H1 (cell line): Measurements from ENCODE around the gene CD40LG. TPM values are rescaled to one million over a fixed set of nuclear protein-coding genes. Genes with fewer than 3 reads are reported as not detected.

ENCODE experiments used
- CTCF ChIA-PET: fragments of 300-600 bp; sonication (Branson Sonifier 250); formaldehyde crosslinking; loops from one replicate; lab custom pipeline; 2021; ENCODE audit not compliant: partially characterized antibody; lab: Charles Lee
- POLR2A ChIA-PET: fragments of 300-600 bp; sonication (Branson Sonifier 250); formaldehyde crosslinking; loops from one replicate; lab custom pipeline; 2021; ENCODE audit warnings: inconsistent platforms; ENCODE audit not compliant: partially characterized antibody; lab: Charles Lee
- DNase-seq, 2 experiments: peaks; one replicate each; pipeline versions ENCODE4 v3.0.0 to v3.0.0-alpha.2; 2010 to 2022; ENCODE audit warnings: low spot score in 2 of 2, low read depth in 1 of 2, mixed read lengths in 1 of 2
- FAIRE-seq: peaks from 2 replicates; lab custom pipeline; 2011; peaks lifted over from hg19 to GRCh38; lab: Jason Lieb, UNC
- H2AFZ ChIP-seq: 2 replicates; pipeline ENCODE4 v1.8.1; 2012; ENCODE audit warnings: low read length, inconsistent platforms
- H2AK5ac ChIP-seq: 2 replicates; pipeline ENCODE4 v1.6.1; 2013; ENCODE audit warnings: low read depth, low read length
- H2BK120ac ChIP-seq: replicated peaks from 2 replicates; pipeline ENCODE3; 2013; ENCODE audit warnings: low read depth, low read length, inconsistent platforms
- H2BK12ac ChIP-seq: 2 replicates; pipeline ENCODE4 v1.6.1; 2013; ENCODE audit warnings: low read depth, low read length
- H2BK15ac ChIP-seq: 2 replicates; pipeline ENCODE4 v1.6.1; 2013; ENCODE audit warnings: low read length
- H2BK20ac ChIP-seq: 2 replicates; pipeline ENCODE4 v1.6.1; 2013; ENCODE audit warnings: low read length
- H2BK5ac ChIP-seq: 2 replicates; pipeline ENCODE4 v1.6.1; 2013; ENCODE audit warnings: low read depth, low read length
- H3K14ac ChIP-seq: 2 replicates; pipeline ENCODE4 v1.6.1; 2013; ENCODE audit warnings: inconsistent platforms; ENCODE audit not compliant: insufficient read length
- H3K18ac ChIP-seq: 2 replicates; pipeline ENCODE4 v1.6.1; 2013; ENCODE audit warnings: low read length; ENCODE audit errors: extremely low read depth
- H3K23ac ChIP-seq: 2 replicates; pipeline ENCODE4 v1.6.1; 2013; ENCODE audit warnings: inconsistent platforms; ENCODE audit not compliant: insufficient read length
- H3K23me2 ChIP-seq: 2 replicates; pipeline ENCODE4 v1.6.1; 2013; ENCODE audit warnings: low read depth, low read length
- H3K27ac ChIP-seq: 2 replicates; pipeline ENCODE4 v1.6.1; 2011; ENCODE audit warnings: low read depth, low read length, inconsistent platforms
- H3K27me3 ChIP-seq, 4 experiments: replicated peaks in 1 of 4; 1 replicate in 1 of 4; 2 replicates in 3 of 4; pipeline versions ENCODE4 v1.6.1 to v1.8.1; 2011 to 2013; ENCODE audit warnings: low read length in 3 of 4, mild to moderate bottlenecking in 3 of 4, inconsistent platforms in 2 of 4, mixed read lengths in 2 of 4, moderate library complexity in 1 of 4; ENCODE audit not compliant: control insufficient read depth in 3 of 4, insufficient read depth in 3 of 4; ENCODE audit errors: extremely low read depth in 1 of 4
- H3K36me3 ChIP-seq, 4 experiments: 2 replicates each; pipeline versions ENCODE4 v1.6.1 to v1.8.1; 2011 to 2013; ENCODE audit warnings: mild to moderate bottlenecking in 4 of 4, low read length in 3 of 4, moderate library complexity in 2 of 4, control low read depth in 1 of 4, inconsistent platforms in 1 of 4; ENCODE audit not compliant: insufficient read depth in 4 of 4, control insufficient read depth in 2 of 4
- H3K4ac ChIP-seq: replicated peaks from 2 replicates; pipeline ENCODE3; 2013; ENCODE audit warnings: low read length, low read depth, mixed read lengths, inconsistent platforms; ENCODE audit not compliant: insufficient read length
- H3K4me1 ChIP-seq, 4 experiments: replicated peaks in 1 of 4; 1 replicate in 1 of 4; 2 replicates in 3 of 4; pipeline versions ENCODE4 v1.6.1 to v1.8.1; 2011 to 2013; ENCODE audit warnings: low read length in 3 of 4, inconsistent platforms in 2 of 4, mixed read lengths in 1 of 4; ENCODE audit not compliant: insufficient read depth in 4 of 4, control insufficient read depth in 3 of 4
- H3K4me2 ChIP-seq, 2 experiments: 2 replicates each; pipeline versions ENCODE4 v1.6.1 to v1.8.1; 2011 to 2013; ENCODE audit warnings: low read depth in 2 of 2, low read length in 2 of 2, control low read depth in 1 of 2, inconsistent platforms in 1 of 2, mild to moderate bottlenecking in 1 of 2; ENCODE audit not compliant: insufficient read depth in 1 of 2
- H3K4me3 ChIP-seq, 4 experiments: fragments of 200-600, 300-600 bp in 1 of 4; sonication (generic), shearing (Covaris generic), sonication (Bioruptor Twin) in 1 of 4; 2 replicates each; pipeline versions ENCODE4 v1.5.1 to v1.8.1; 2011 to 2016; ENCODE audit warnings: low read length in 4 of 4, low read depth in 3 of 4, control low read depth in 2 of 4, inconsistent platforms in 2 of 4, mild to moderate bottlenecking in 2 of 4, mixed read lengths in 1 of 4, moderate library complexity in 1 of 4; ENCODE audit not compliant: insufficient read depth in 2 of 4; ENCODE audit errors: extremely low read depth in 1 of 4
- H3K56ac ChIP-seq: replicated peaks from 2 replicates; pipeline ENCODE3; 2013; ENCODE audit warnings: low read depth, mild to moderate bottlenecking, mixed read lengths, low read length, inconsistent platforms; ENCODE audit not compliant: insufficient read length
- H3K79me1 ChIP-seq: 2 replicates; pipeline ENCODE4 v1.6.1; 2013; ENCODE audit warnings: low read depth, low read length, control low read depth
- H3K79me2 ChIP-seq, 2 experiments: 2 replicates each; pipeline versions ENCODE4 v1.6.1 to v1.8.1; 2012 to 2013; ENCODE audit warnings: low read length in 2 of 2, mild to moderate bottlenecking in 2 of 2, inconsistent platforms in 1 of 2; ENCODE audit not compliant: insufficient read depth in 2 of 2, control insufficient read depth in 1 of 2
- H3K9ac ChIP-seq, 4 experiments: replicated peaks in 1 of 4; 1 replicate in 1 of 4; 2 replicates in 3 of 4; pipeline versions ENCODE4 v1.6.1 to v1.8.1; 2011 to 2013; ENCODE audit warnings: low read depth in 3 of 4, low read length in 3 of 4, control low read depth in 2 of 4, mild to moderate bottlenecking in 2 of 4, moderate library complexity in 2 of 4, inconsistent platforms in 1 of 4; ENCODE audit errors: extremely low read depth in 1 of 4
- H3K9me3 ChIP-seq, 2 experiments: 2 replicates each; pipeline versions ENCODE4 v1.6.1 to v1.8.1; 2012 to 2013; ENCODE audit warnings: mild to moderate bottlenecking in 2 of 2, moderate library complexity in 2 of 2, control low read depth in 1 of 2, inconsistent platforms in 1 of 2, low read depth in 1 of 2, low read length in 1 of 2, mixed read lengths in 1 of 2; ENCODE audit not compliant: insufficient read depth in 2 of 2
- H4K20me1 ChIP-seq, 2 experiments: replicated peaks in 1 of 2; 2 replicates each; pipeline versions ENCODE3 to v1.8.1; 2011 to 2013; ENCODE audit warnings: inconsistent platforms in 2 of 2, low read length in 2 of 2, mild to moderate bottlenecking in 1 of 2; ENCODE audit not compliant: insufficient read depth in 2 of 2, control insufficient read depth in 1 of 2
- H4K5ac ChIP-seq: 2 replicates; pipeline ENCODE4 v1.6.1; 2013; ENCODE audit warnings: low read length, low read depth, mixed read lengths, inconsistent platforms; ENCODE audit not compliant: insufficient read length
- H4K8ac ChIP-seq: 2 replicates; pipeline ENCODE4 v1.8.0; 2013; ENCODE audit warnings: mild to moderate bottlenecking, moderate library complexity, low read length, inconsistent platforms; ENCODE audit not compliant: insufficient read depth; ENCODE audit errors: extremely low read depth
- H4K91ac ChIP-seq: replicated peaks from 2 replicates; pipeline ENCODE3; 2013; ENCODE audit warnings: low read length, mixed read lengths, inconsistent platforms; ENCODE audit not compliant: insufficient read length
- CTBP2 ChIP-seq: IDR thresholded peaks from 2 replicates; pipeline ENCODE4 v1.7.0; 2011; ENCODE audit warnings: borderline replicate concordance, mild to moderate bottlenecking, moderate library complexity, mixed read lengths, low read length; ENCODE audit not compliant: insufficient read depth, insufficient read length
- HDAC6 ChIP-seq: IDR thresholded peaks from one replicate; pipeline ENCODE4 v1.7.1; 2012; ENCODE audit warnings: low read depth, mild to moderate bottlenecking, inconsistent platforms, low read length, moderate library complexity
- SUZ12 ChIP-seq: fragments of 200-600 bp; sonication (generic); IDR thresholded peaks from 2 replicates; pipeline ENCODE4 v1.6.1; 2012; ENCODE audit warnings: mild to moderate bottlenecking, inconsistent platforms, low read length, moderate library complexity, mixed read lengths
- TAF7 ChIP-seq: optimal IDR thresholded peaks from 2 replicates; pipeline ENCODE3; 2011; ENCODE audit warnings: low read depth, mild to moderate bottlenecking, inconsistent platforms, low read length, moderate library complexity, borderline replicate concordance
- WGBS, 2 experiments: shearing (Covaris generic) in 1 of 2; methylation state at CpG; one replicate each; pipeline versions ENCODE4 v1.1.6 to v1.1.7; 2013 to 2015; ENCODE audit warnings: low lambda C conversion rate in 2 of 2, mixed read lengths in 2 of 2, inconsistent platforms in 1 of 2, low coverage in 1 of 2, missing lambda C conversion rate in 1 of 2; ENCODE audit not compliant: insufficient replicate concordance in 2 of 2, insufficient coverage in 1 of 2, insufficient read length in 1 of 2; ENCODE audit errors: extremely low coverage in 1 of 2, missing lambda C conversion rate in 1 of 2; 5-methylcytosine and 5-hydroxymethylcytosine counted together
- polyA plus RNA-seq, 7 experiments: library from polyadenylated mRNA; depleted of rRNA in 3 of 7; stranded (reverse) in 5 of 7; unstranded in 2 of 7; fragments of >200 nt in 5 of 7; fragments of 200-250 nt in 2 of 7; gene quantifications; 1 replicate in 5 of 7; 2 replicates in 1 of 7; 4 replicates in 1 of 7; pipeline versions ENCODE4 v1.2.1 to v1.2.3, GENCODE V29; 2011 to 2013; ENCODE audit warnings: missing spikeins in 2 of 7, mixed read lengths in 2 of 7
- total RNA-seq: library from RNA; stranded (reverse); fragmentation: NEBNext Ultra II Directional; extraction: Animal tissue kit (Norgen Biotek cat#: 25700); gene quantifications from 2 replicates; pipeline ENCODE4 v1.2.1, GENCODE V29; 2021

The CD40LG gene
- total and polyA plus RNA-seq, 2 of the 8 experiments (the other 6 are each of a cell fraction or from before 2014, with no cell fraction given), result not detected

GRCh38 chrX:136692271-136692670 is 44.3 kb downstream of the CD40LG start:
- Histone ChIP-seq H3K4me3 (no peak overlapping the region), H3K27me3 (no peaks in the 10 kb centered on the region), H3K4me2 (no peak overlapping the region), H2AK5ac (no peak overlapping the region), H3K9me3 (no peaks in the 10 kb centered on the region), H2BK5ac (no peak overlapping the region), H3K27ac (no peak overlapping the region), H4K20me1 (no peaks in the 10 kb centered on the region), H3K56ac (no peak overlapping the region), H4K91ac (no peak overlapping the region), H3K9ac (no peak overlapping the region), H3K4ac (no peak overlapping the region), H4K8ac (no peak overlapping the region), H3K23me2 (no peaks in the 10 kb centered on the region), H2BK20ac (no peak overlapping the region), H3K36me3 (no peaks in the 10 kb centered on the region), H2BK15ac (no peak overlapping the region), H4K5ac (no peak overlapping the region), H3K79me1 (no peaks in the 10 kb centered on the region), H3K18ac (no peak overlapping the region), H3K23ac (no peak overlapping the region), H2BK120ac (no peak overlapping the region), H3K4me1 (peaks cover 0 to 5% (median 0%) of the 10 kb centered on the region in 4 experiments; a peak in 2 of 7 replicates), H2BK12ac (no peak overlapping the region), H2AFZ (no peak overlapping the region), H3K14ac (no peak overlapping the region), H3K79me2 (no peaks in the 10 kb centered on the region)
- no peak for TF ChIP-seq HDAC6
- TF ChIP-seq TAF7, result no peak
- no peak for TF ChIP-seq SUZ12
- TF ChIP-seq CTBP2, result no peak
- 94% methylated on average over 4 of the region's 4 CpGs; no CpG with 5 or more reads in 1 of the 2 experiments for WGBS, 2 experiments
- DNase-seq (no peak), FAIRE-seq (no peak)
- CTCF ChIA-PET, result no interaction called here
- POLR2A ChIA-PET, result no interaction called here
